A673 (cell line): ENCODE results near the gene DGCR8. TPM values are rescaled to one million over a fixed set of nuclear protein-coding genes. Genes with fewer than 3 reads are reported as not detected.

ENCODE experiments used
- BruUV-seq: library from RNA; stranded (reverse); fragments of 400-500 nt; replicated peaks from 2 replicates; lab custom pipeline; 2021; lab: Mats Ljungman, UMichigan
- CTCF ChIA-PET: fragments of 300-600 bp; sonication (Branson Sonifier 250); formaldehyde crosslinking; loops from one replicate; lab custom pipeline; 2022; ENCODE audit warnings: antibody characterized with exemption; lab: Charles Lee
- POLR2A ChIA-PET: fragments of 300-600 bp; sonication (Branson Sonifier 250); formaldehyde crosslinking; loops from one replicate; lab custom pipeline; 2022; ENCODE audit warnings: antibody characterized with exemption; ENCODE audit not compliant: low non-redundant PET; lab: Charles Lee
- DNase-seq: peaks from one replicate; pipeline ENCODE4 v3.0.0-alpha.2; 2015; ENCODE audit warnings: low spot score
- H3K27ac ChIP-seq: fragments of 200-600 bp; sonication (generic); 2 replicates; pipeline ENCODE4 v1.5.1; 2016; ENCODE audit warnings: mixed run types, low read depth, mild to moderate bottlenecking, mixed read lengths, antibody characterized with exemption, low read length; ENCODE audit not compliant: poor library complexity, severe bottlenecking
- H3K27me3 ChIP-seq: fragments of 200-600 bp; sonication (generic); replicated peaks from 2 replicates; pipeline ENCODE4 v1.6.1; 2017; ENCODE audit warnings: mixed run types, low read depth, mild to moderate bottlenecking, mixed read lengths, antibody characterized with exemption, low read length; ENCODE audit not compliant: insufficient read depth, poor library complexity
- H3K36me3 ChIP-seq: fragments of 200-600 bp; sonication (generic); 2 replicates; pipeline ENCODE4 v1.6.1; 2016; ENCODE audit warnings: mixed run types, mild to moderate bottlenecking, mixed read lengths, antibody characterized with exemption, low read length; ENCODE audit not compliant: insufficient read depth, poor library complexity, severe bottlenecking
- H3K4me1 ChIP-seq: fragments of 200-600 bp; sonication (generic); 2 replicates; pipeline ENCODE4 v1.6.1; 2017; ENCODE audit warnings: mixed run types, mild to moderate bottlenecking, mixed read lengths, antibody characterized with exemption, low read length; ENCODE audit not compliant: insufficient read depth, poor library complexity, severe bottlenecking
- H3K4me3 ChIP-seq: fragments of 200-600 bp; sonication (generic); 2 replicates; pipeline ENCODE4 v1.5.1; 2016; ENCODE audit warnings: low read depth, mixed run types, mild to moderate bottlenecking, mixed read lengths, low read length; ENCODE audit not compliant: poor library complexity, severe bottlenecking
- H3K9me3 ChIP-seq: fragments of 200-600 bp; sonication (generic); 2 replicates; pipeline ENCODE4 v1.6.1; 2016; ENCODE audit warnings: mixed run types, low read depth, mild to moderate bottlenecking, mixed read lengths, antibody characterized with exemption, low read length; ENCODE audit not compliant: poor library complexity, severe bottlenecking
- EZH2 ChIP-seq: fragments of 200-600 bp; sonication (generic); IDR thresholded peaks from 2 replicates; pipeline ENCODE4 v1.6.1; 2017; ENCODE audit warnings: borderline replicate concordance, low read depth, mild to moderate bottlenecking, mixed read lengths, antibody characterized with exemption, low read length; ENCODE audit not compliant: poor library complexity, severe bottlenecking
- intact Hi-C: fragments of 100-400 bp; cut with micrococcal nuclease; formaldehyde crosslinking; loops from one replicate; pipeline ENCODE4 v1.10.0; 2022; ENCODE audit not compliant: unreplicated experiment
- total RNA-seq: library from RNA; stranded (reverse); gene quantifications from 2 replicates; pipeline ENCODE4 v1.2.3, GENCODE V29; 2021
- TF ChIP-seq, protein P1 (sequence below): fragments of 300-800, 200-600 bp; sonication (generic); conservative IDR thresholded peaks from 2 replicates; pipeline ENCODE4 v1.5.1; 2017; ENCODE audit warnings: low read depth, mild to moderate bottlenecking, antibody characterized with exemption, low read length, moderate library complexity, mixed read lengths

DGCR8 gene
- total RNA-seq, 1 experiment from 2014 or later, result 63.2 TPM

DNA sequence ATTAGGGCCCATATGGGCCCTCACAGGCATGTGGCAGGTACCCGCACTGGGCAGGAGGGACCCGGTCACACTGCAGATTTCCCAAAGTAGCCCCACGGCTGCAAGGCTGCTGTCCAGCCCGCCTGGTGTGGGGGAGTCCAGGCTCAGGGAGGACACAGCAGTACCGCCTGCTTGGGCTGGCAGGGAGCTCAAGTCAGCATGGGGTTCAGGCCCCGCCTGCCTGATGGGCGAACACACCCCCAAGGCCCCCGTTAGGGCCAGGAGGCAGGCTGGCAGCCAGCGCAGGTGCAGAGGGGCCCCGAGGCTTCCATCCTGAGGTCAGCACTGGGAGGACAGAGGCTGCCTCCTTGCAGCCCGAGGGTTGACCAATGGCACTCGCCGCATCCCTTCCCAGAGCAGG is 57.1 kb downstream of the DGCR8 start:
- no peaks in the 10 kb centered on the region for H3K4me1 ChIP-seq
- POLR2A ChIA-PET, result no interaction called here

DNA sequence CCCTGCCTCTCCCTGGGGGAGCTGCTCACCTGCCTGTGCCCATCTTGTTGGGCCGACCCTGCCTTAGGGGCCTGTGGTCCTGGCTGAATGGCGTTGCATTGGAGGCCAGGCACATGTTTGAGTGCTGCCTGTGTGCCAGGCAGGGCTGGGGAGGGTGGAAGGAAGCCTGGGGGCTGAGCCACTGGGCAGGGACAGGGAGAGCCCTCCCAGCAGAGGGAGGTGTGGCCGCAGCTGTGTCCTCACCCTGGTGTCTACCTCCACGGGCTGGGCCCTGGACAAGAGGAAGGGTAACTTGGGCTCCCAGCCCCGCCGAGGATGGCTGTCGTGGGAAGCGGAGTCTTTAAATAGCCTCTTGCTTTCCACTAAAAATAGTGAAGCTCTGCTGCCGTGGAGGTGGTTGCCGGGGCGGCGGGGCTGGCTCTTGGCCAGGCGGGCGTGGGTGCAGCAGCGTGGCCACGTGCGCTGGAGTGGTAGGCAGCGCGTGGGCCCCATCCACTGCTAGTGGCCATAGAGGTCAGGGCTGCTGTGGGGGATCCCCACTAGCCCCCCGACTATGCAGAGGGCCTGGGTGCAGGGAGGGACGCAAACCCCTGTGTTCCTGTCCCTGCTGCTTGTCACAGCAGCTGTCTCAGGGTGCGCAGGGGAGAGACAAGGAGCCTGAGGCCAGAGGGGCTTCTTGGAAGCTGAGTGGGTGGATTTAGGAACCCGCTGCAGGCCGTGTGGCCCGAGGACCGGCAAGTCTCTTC is 57.8 kb downstream of the DGCR8 start:
- ChIA-PET POLR2A (no interaction called here), CTCF (no interaction called here)
- Histone ChIP-seq H3K36me3 (no peaks in the 10 kb centered on the region), H3K4me3 (no peak overlapping the region), H3K4me1 (no peaks in the 10 kb centered on the region), H3K27ac (no peak overlapping the region), H3K27me3 (no peaks in the 10 kb centered on the region), H3K9me3 (no peaks in the 10 kb centered on the region)
- no peak for DNase-seq
- no TSS peak for BruUV-seq
- intact Hi-C loops, result no loop called here
- TF ChIP-seq, protein P1, sequence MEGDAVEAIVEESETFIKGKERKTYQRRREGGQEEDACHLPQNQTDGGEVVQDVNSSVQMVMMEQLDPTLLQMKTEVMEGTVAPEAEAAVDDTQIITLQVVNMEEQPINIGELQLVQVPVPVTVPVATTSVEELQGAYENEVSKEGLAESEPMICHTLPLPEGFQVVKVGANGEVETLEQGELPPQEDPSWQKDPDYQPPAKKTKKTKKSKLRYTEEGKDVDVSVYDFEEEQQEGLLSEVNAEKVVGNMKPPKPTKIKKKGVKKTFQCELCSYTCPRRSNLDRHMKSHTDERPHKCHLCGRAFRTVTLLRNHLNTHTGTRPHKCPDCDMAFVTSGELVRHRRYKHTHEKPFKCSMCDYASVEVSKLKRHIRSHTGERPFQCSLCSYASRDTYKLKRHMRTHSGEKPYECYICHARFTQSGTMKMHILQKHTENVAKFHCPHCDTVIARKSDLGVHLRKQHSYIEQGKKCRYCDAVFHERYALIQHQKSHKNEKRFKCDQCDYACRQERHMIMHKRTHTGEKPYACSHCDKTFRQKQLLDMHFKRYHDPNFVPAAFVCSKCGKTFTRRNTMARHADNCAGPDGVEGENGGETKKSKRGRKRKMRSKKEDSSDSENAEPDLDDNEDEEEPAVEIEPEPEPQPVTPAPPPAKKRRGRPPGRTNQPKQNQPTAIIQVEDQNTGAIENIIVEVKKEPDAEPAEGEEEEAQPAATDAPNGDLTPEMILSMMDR, result no peak
- TF ChIP-seq EZH2, result no peak

More for the DNA sequence above, 57.1 kb downstream of the DGCR8 start:
- H3K27me3 ChIP-seq, result no peaks in the 10 kb centered on the region
- CTCF ChIA-PET, result no interaction called here
- intact Hi-C loops, result no loop called here
- H3K4me3 ChIP-seq, result no peak overlapping the region
- H3K27ac ChIP-seq, result no peak overlapping the region
- no peak for TF ChIP-seq EZH2
- TF ChIP-seq, protein P1, result no peak
- BruUV-seq, result no TSS peak
- no peak for DNase-seq
- no peaks in the 10 kb centered on the region for H3K36me3 ChIP-seq
- H3K9me3 ChIP-seq, result no peaks in the 10 kb centered on the region

DNA sequence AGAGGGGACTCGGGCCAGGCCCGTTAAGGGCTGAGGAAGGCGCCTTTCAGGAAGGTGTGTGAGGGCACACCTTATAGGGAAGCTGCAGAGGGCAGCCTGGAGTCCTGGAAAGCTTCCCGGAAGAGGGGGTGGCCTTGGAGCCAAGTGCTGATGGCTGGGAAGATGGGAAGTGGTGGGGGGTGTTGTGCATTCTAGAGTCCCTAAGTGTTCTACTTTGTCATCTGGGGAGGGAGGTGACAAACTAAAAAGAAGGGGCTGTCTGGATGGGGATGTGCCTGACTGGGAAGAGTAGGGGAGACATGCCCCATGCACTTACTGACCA is 58.3 kb downstream of the DGCR8 start:
- CTCF ChIA-PET, result no interaction called here
- intact Hi-C loops, result no loop called here

More for the DNA sequence above, 58.3 kb downstream of the DGCR8 start:
- no peak overlapping the region for H3K27ac ChIP-seq
- POLR2A ChIA-PET, result no interaction called here
- BruUV-seq, result no TSS peak
- DNase-seq, result no peak
- H3K9me3 ChIP-seq, result no peaks in the 10 kb centered on the region
- TF ChIP-seq, protein P1, result no peak
- no peak for TF ChIP-seq EZH2
- no peaks in the 10 kb centered on the region for H3K4me1 ChIP-seq
- no peak overlapping the region for H3K4me3 ChIP-seq
- H3K27me3 ChIP-seq, result no peaks in the 10 kb centered on the region
- no peaks in the 10 kb centered on the region for H3K36me3 ChIP-seq
